HG03103 (cell line): ENCODE measurements around the gene WNT7A.

Source experiments
- ATAC-seq: cut with Tn5 transposase; IDR thresholded peaks from one replicate; pipeline ENCODE4 v1.9.1; 2021; ENCODE audit warnings: low read depth; ENCODE audit not compliant: unreplicated experiment

Gene WNT7A

GRCh38 chr3:13849018-13849417 is 30.9 kb downstream of the WNT7A start:
- ATAC-seq: no peak

- ATAC-seq: no peak
These were observed 32.9 kb downstream of the WNT7A start for GRCh38 chr3:13846716-13847570.

GRCh38 chr3:13846238-13846637 is 33.6 kb downstream of the WNT7A start:
- no peak for ATAC-seq

GRCh38 chr3:13845806-13846205 is 34.1 kb downstream of the WNT7A start:
- no peak for ATAC-seq

- ATAC-seq: no peak
These were observed 35.0 kb downstream of the WNT7A start for GRCh38 chr3:13844911-13845310.

GRCh38 chr3:13844286-13844685 is 35.6 kb downstream of the WNT7A start:
- no peak for ATAC-seq

- ATAC-seq: no peak
These were observed 36.5 kb downstream of the WNT7A start for GRCh38 chr3:13843351-13843750.

- ATAC-seq: no peak
These were observed 37.6 kb downstream of the WNT7A start for GRCh38 chr3:13842226-13842625.

- no peak for ATAC-seq
These were observed 38.0 kb downstream of the WNT7A start for GRCh38 chr3:13841826-13842225.

GRCh38 chr3:13841141-13841540 is 38.7 kb downstream of the WNT7A start:
- ATAC-seq: no peak

- no peak for ATAC-seq
These were observed 39.4 kb downstream of the WNT7A start for GRCh38 chr3:13840456-13840855.

- no peak for ATAC-seq
These were observed 40.0 kb downstream of the WNT7A start for GRCh38 chr3:13839726-13840340.

- ATAC-seq: no peak
These were observed 40.6 kb downstream of the WNT7A start for GRCh38 chr3:13839253-13839652.

GRCh38 chr3:13838421-13838820 is 41.5 kb downstream of the WNT7A start:
- ATAC-seq: no peak

GRCh38 chr3:13837751-13838150 is 42.1 kb downstream of the WNT7A start:
- ATAC-seq: no peak

GRCh38 chr3:13836658-13837587 is 42.9 kb downstream of the WNT7A start:
- no peak for ATAC-seq

GRCh38 chr3:13835246-13835645 is 44.6 kb downstream of the WNT7A start:
- ATAC-seq: no peak

GRCh38 chr3:13834258-13835035 is 45.4 kb downstream of the WNT7A start:
- no peak for ATAC-seq

- no peak for ATAC-seq
These were observed 46.2 kb downstream of the WNT7A start for GRCh38 chr3:13833506-13834257.

- ATAC-seq: no peak
These were observed 47.7 kb downstream of the WNT7A start for GRCh38 chr3:13832130-13832529.
